Heart right ventricle (tissue), 16 donors: ENCODE measurements around the gene CAPN3. TPM values are rescaled to one million over a fixed set of nuclear protein-coding genes. Genes with fewer than 3 reads are reported as not detected.

ENCODE experiments used
- ATAC-seq, 8 donors: fragments of 200-7000 bp; cut with Tn5 transposase; one replicate each; pipeline ENCODE4 v1.9.1; 2020; ENCODE audit warnings: mild to moderate bottlenecking in 8 of 8, moderate library complexity in 8 of 8, moderate number of reproducible peaks in 1 of 8
- DNase-seq, 2 donors: peaks; one replicate each; pipeline ENCODE4 v3.0.0-alpha.2; 2020
- H3K27ac ChIP-seq, 10 donors: fragments of 200-600 bp; sonication (generic) in 2 of 10; one replicate each; pipeline versions ENCODE4 v1.5.0 to v1.8.0; 2020 to 2022; ENCODE audit warnings: mild to moderate bottlenecking in 3 of 10
- H3K27me3 ChIP-seq, 7 donors: fragments of 200-600 bp; one replicate each; pipeline ENCODE4 v1.8.0; 2021 to 2022; ENCODE audit warnings: mild to moderate bottlenecking in 2 of 7
- H3K36me3 ChIP-seq, 9 donors: fragments of 200-600 bp; sonication (generic) in 1 of 9; one replicate each; pipeline versions ENCODE4 v1.5.0 to v1.8.0; 2020 to 2022; ENCODE audit warnings: mild to moderate bottlenecking in 2 of 9
- H3K4me1 ChIP-seq, 9 donors: fragments of 200-600 bp; sonication (generic) in 1 of 9; one replicate each; pipeline versions ENCODE4 v1.5.0 to v1.8.0; 2020 to 2022; ENCODE audit warnings: mild to moderate bottlenecking in 4 of 9
- H3K4me3 ChIP-seq, 10 donors: fragments of 200-600 bp; sonication (generic) in 2 of 10; one replicate each; pipeline versions ENCODE4 v1.5.0 to v1.8.0; 2020 to 2022; ENCODE audit warnings: mild to moderate bottlenecking in 7 of 10, moderate library complexity in 2 of 10
- H3K9me3 ChIP-seq, 11 donors: fragments of 200-600 bp in 10 of 11; sonication (generic) in 2 of 11; one replicate each; pipeline versions ENCODE4 v1.5.0 to v1.8.0; 2013 to 2022; ENCODE audit warnings: mild to moderate bottlenecking in 2 of 11, control low read depth in 1 of 11, moderate library complexity in 1 of 11
- WGBS, 2 donors: extraction: QIAGEN DNeasy Blood & Tissue Kit; methylation state at CpG; one replicate each; pipeline ENCODE4 v1.1.7; 2013; ENCODE audit warnings: inconsistent platforms in 1 of 2; 5-methylcytosine and 5-hydroxymethylcytosine counted together
- intact Hi-C, 10 donors: fragments of 100-400 bp; cut with DNase I; formaldehyde crosslinking; loops; one replicate each; pipeline versions ENCODE4 v1.11.1 to v1.14.2; 2022
- polyA plus RNA-seq, 2 donors: library from polyadenylated mRNA; stranded (reverse); fragments of 200-250 nt; gene quantifications; one replicate each; pipeline ENCODE4 v1.2.3, GENCODE V29; 2013
- total RNA-seq, 10 donors: library from RNA; stranded (reverse); fragmentation: NEBNext Ultra II Directional in 3 of 10; extraction: Animal tissue kit (Norgen Biotek cat#: 25700) in 3 of 10; gene quantifications; one replicate each; pipeline versions ENCODE4 v1.2.1 to v1.2.4, GENCODE V29; 2021 to 2023
- TF ChIP-seq, protein P1 (sequence below), 9 donors: fragments of 200-600 bp; sonication (generic) in 2 of 9; IDR thresholded peaks; one replicate each; pipeline versions ENCODE4 v1.5.0 to v1.8.0; 2021 to 2022; ENCODE audit warnings: antibody characterized with exemption in 9 of 9, mild to moderate bottlenecking in 5 of 9, moderate library complexity in 1 of 9
- donor health status: Arrhythmogenic right ventricular cardiomyopathy.
- donor health status: ischemic (EF 13 %, LVEDD 7.1; RV severe dilation, severe dysfunction).
- donor health status: healthy with polysubstance abuse.
- donor health status: DM: no; HTN: yes; CAD: no.
- donor health status: DM: no; HTN: no; CAD: no.
- donor health status: ischemic (EF 25% LVEDD 6.9; RV normal size, moderate dysfunction).
- donor health status: ischemic (EF 25% LVEDD 5.7; RV mildly dilated, moderate dysfunction).
- donor health status: healthy.
- donor health status: DM: yes; HTN: yes; CAD: no.
- donor health status: Ischemic cardiomyopathy.
- donor health status: ischemic (EF 35%, LVEDD 5.7; RV mildly dilated, moderate dysfunction).
- donor health status: nonischemic (EF 11% LVEDD 7.7; RV severe dilation, severe dysfunction).
- donor health status: DM: yes; HTN: yes; CAD: no.
- donor health status: PGD.
- donor health status: ischemic (EF 29% LVEDD 5.4; RV normal size, mild dysfunction).
- donor health status: nonischemic (EF 23%, LVEDD 6.1; RV moderate dilation, normal function).

The CAPN3 gene
- total and polyA plus RNA-seq, 12 donors: 2.6 to 33.9 (median 5.7) TPM

DNA sequence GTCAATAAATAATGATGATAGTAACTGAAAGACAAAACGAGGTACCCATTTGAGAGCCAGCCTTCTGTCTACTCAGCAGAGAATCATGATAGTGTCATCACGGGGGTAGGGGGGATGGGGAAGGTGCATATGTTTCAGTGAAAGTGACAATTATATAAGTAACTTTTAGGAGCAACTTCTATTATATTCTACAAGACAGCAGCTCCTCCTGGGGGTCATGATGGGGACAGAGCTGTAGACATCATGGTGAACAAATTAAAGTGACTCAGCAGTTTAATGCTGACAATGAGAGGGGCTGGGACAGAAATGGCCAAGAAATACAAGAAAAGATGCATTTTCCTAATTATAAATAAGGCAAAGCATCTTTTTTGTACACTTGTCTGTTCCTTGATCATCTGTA lies 11.8 kb downstream of the CAPN3 start:
- no peak overlapping the region for H3K27ac ChIP-seq
- ATAC-seq: no peak
- intact Hi-C loops: no loop called here
- no peak for DNase-seq
- H3K36me3 ChIP-seq: no peaks in the 10 kb centered on the region
- peaks cover 0 to 4% (median 0%) of the 10 kb centered on the region in 11 donors for H3K9me3 ChIP-seq
- TF ChIP-seq, protein P1, sequence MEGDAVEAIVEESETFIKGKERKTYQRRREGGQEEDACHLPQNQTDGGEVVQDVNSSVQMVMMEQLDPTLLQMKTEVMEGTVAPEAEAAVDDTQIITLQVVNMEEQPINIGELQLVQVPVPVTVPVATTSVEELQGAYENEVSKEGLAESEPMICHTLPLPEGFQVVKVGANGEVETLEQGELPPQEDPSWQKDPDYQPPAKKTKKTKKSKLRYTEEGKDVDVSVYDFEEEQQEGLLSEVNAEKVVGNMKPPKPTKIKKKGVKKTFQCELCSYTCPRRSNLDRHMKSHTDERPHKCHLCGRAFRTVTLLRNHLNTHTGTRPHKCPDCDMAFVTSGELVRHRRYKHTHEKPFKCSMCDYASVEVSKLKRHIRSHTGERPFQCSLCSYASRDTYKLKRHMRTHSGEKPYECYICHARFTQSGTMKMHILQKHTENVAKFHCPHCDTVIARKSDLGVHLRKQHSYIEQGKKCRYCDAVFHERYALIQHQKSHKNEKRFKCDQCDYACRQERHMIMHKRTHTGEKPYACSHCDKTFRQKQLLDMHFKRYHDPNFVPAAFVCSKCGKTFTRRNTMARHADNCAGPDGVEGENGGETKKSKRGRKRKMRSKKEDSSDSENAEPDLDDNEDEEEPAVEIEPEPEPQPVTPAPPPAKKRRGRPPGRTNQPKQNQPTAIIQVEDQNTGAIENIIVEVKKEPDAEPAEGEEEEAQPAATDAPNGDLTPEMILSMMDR (IDR thresholded peaks at IDR 0.05): peak in 1 of 9 donors; percentile 9
- WGBS, 2 donors: 72 to 85% methylated on average over 2 of the region's 2 CpGs
- peaks cover 0 to 32% (median 4%) of the 10 kb centered on the region in 9 donors for H3K4me1 ChIP-seq
- no peaks in the 10 kb centered on the region for H3K27me3 ChIP-seq
- H3K4me3 ChIP-seq: no peak overlapping the region

DNA sequence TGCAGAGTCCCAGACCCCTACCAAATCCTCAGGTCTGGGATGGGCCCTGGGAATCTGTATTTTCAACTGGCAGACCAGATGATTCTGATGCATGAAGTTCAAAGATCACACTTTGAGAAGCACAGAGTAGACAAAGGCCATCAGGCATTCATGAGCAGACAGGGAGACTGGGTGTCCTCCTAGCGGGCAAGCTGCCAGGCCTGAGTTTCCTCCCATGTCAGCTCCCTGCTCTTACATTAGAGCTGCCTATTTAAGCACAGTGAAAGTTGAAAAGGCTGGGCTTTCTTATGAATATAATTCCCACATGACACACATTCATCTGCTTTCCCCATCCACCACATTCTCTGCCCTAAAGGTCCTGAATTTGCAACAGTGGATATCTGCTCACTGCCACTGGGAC lies 14.0 kb downstream of the CAPN3 start:
- WGBS, 2 donors: 50% methylated on average over 1 of the region's 1 CpG
- DNase-seq: peak; percentile 75 to 80
- ATAC-seq: peak in 6 of 8 donors; percentile 58 to 86 (median 70)
- Histone ChIP-seq H3K4me1 (peaks cover 0 to 16% (median 4%) of the 10 kb centered on the region in 9 donors), H3K4me3 (no peak overlapping the region), H3K36me3 (no peaks in the 10 kb centered on the region), H3K27ac (no peak overlapping the region), H3K9me3 (peaks cover 0 to 15% (median 0%) of the 10 kb centered on the region in 11 donors), H3K27me3 (no peaks in the 10 kb centered on the region)
- intact Hi-C loops: no loop called here
- TF ChIP-seq, protein P1 (IDR thresholded peaks at IDR 0.05): no peak

DNA sequence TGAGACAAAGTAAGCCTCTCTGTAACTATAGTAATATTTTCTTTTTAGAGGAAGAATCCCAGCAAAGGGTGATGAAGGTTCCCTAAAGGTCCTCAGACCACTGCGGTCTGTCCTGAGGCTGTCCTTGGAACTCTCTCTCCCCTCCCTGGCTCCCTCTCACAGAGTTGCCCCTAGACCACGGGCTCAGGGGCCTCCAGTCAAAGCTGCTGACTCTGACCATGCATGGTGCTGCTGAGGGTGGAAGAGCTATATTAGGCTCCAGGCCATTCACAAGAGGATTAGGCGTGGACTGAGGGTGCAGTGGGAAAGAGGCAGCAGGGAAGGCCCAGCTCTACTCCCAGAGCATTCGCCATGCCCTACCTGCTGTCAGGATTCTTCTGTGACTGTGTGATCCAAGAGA lies 14.6 kb downstream of the CAPN3 start:
- H3K4me1 ChIP-seq: peaks cover 0 to 15% (median 4%) of the 10 kb centered on the region in 9 donors
- DNase-seq (no peak), ATAC-seq (peak in 1 of 8 donors; percentile 31)
- H3K36me3 ChIP-seq: no peaks in the 10 kb centered on the region
- WGBS, 2 donors: 81 to 96% methylated on average over 4 of the region's 4 CpGs
- no peaks in the 10 kb centered on the region for H3K27me3 ChIP-seq
- intact Hi-C loops: no loop called here
- no peak overlapping the region for H3K4me3 ChIP-seq
- peaks cover 0 to 18% (median 0%) of the 10 kb centered on the region in 11 donors for H3K9me3 ChIP-seq
- no peak overlapping the region for H3K27ac ChIP-seq
- TF ChIP-seq, protein P1 (IDR thresholded peaks at IDR 0.05): no peak

DNA sequence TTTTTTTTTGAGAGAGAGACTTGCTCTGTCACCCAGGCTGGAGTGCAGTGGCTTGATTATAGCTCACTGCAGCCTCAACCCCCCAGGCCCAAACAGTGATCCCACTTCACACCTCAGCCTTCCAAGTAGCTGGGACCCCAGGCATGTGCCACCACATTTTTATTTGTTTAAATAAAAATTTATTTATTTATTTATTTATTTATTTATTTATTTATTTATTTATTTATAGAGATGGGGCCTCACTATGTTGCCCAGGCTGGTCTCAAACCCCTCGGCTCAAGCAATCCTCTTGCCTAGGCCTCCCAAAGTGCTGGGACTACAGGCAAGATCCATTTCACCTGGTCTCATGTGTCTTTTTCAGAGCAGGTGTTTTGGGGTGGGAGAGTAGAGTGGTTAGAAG lies 15.5 kb downstream of the CAPN3 start:
- DNase-seq: no peak
- H3K27me3 ChIP-seq: no peaks in the 10 kb centered on the region
- TF ChIP-seq, protein P1 (IDR thresholded peaks at IDR 0.05): no peak
- H3K9me3 ChIP-seq: peaks cover 0 to 18% (median 0%) of the 10 kb centered on the region in 11 donors
- H3K27ac ChIP-seq: no peak overlapping the region
- no peak for ATAC-seq
- H3K4me1 ChIP-seq: peaks cover 0 to 12% (median 4%) of the 10 kb centered on the region in 9 donors
- H3K4me3 ChIP-seq: no peak overlapping the region
- intact Hi-C loops: loop anchor here in 1 of 10 donors (5.0 kb wide), 1 partner anchor 43 kb away; no protein-coding TSS in a partner anchor
- WGBS, 2 donors: 97 to 98% methylated on average over 1 of the region's 1 CpG
- H3K36me3 ChIP-seq: no peaks in the 10 kb centered on the region
